Neural cell (in vitro differentiated cells): Measurements from ENCODE around the gene XRCC3. TPM values are rescaled to one million over a fixed set of nuclear protein-coding genes. Genes with fewer than 3 reads are reported as not detected.

Experiments used
- H2AFZ ChIP-seq: fragments of 200-600, 300-800 bp; sonication (generic), shearing (Covaris generic); 2 replicates; pipeline ENCODE4 v1.6.0; 2014; ENCODE audit warnings: low read depth, mild to moderate bottlenecking, antibody characterized with exemption, low read length, moderate library complexity
- H3F3A ChIP-seq: fragments of 200-600 bp; shearing (Covaris generic); 2 replicates; pipeline ENCODE4 v1.6.1; 2016; ENCODE audit warnings: mild to moderate bottlenecking, moderate library complexity, mixed read lengths, antibody characterized with exemption, low read length; ENCODE audit not compliant: insufficient read depth, poor library complexity, severe bottlenecking
- H3K27ac ChIP-seq: fragments of 200-600, 300-800 bp; sonication (generic), shearing (Covaris generic); 2 replicates; pipeline ENCODE4 v1.5.1; 2014; ENCODE audit warnings: mild to moderate bottlenecking, low read length, moderate library complexity
- H3K27me3 ChIP-seq: fragments of 300-800, 200-600 bp; sonication (generic), shearing (Covaris generic); 2 replicates; pipeline ENCODE4 v1.6.0; 2014; ENCODE audit warnings: mild to moderate bottlenecking, low read depth, low read length, moderate library complexity; ENCODE audit not compliant: insufficient read depth
- H3K36me3 ChIP-seq: fragments of 300-800, 200-600 bp; sonication (generic), shearing (Covaris generic); 2 replicates; pipeline ENCODE4 v1.5.1; 2014; ENCODE audit warnings: mild to moderate bottlenecking, antibody characterized with exemption, low read length, moderate library complexity; ENCODE audit not compliant: insufficient read depth
- H3K4me2 ChIP-seq: fragments of 300-800, 200-600 bp; sonication (generic), shearing (Covaris generic); 2 replicates; pipeline ENCODE4 v1.6.0; 2014; ENCODE audit warnings: mild to moderate bottlenecking, low read length
- H3K4me3 ChIP-seq: fragments of 300-800, 200-600 bp; sonication (generic), shearing (Covaris generic); 2 replicates; pipeline ENCODE4 v1.5.1; 2014; ENCODE audit warnings: mild to moderate bottlenecking, low read length, moderate library complexity
- H3K79me2 ChIP-seq: fragments of 200-600 bp; shearing (Covaris generic); replicated peaks from 2 replicates; pipeline ENCODE4 v1.6.0; 2014; ENCODE audit warnings: mild to moderate bottlenecking, low read length, moderate library complexity; ENCODE audit not compliant: insufficient read depth
- H3K9ac ChIP-seq: fragments of 300-800, 200-600 bp; sonication (generic), shearing (Covaris generic); 2 replicates; pipeline ENCODE4 v1.6.1; 2016; ENCODE audit warnings: mild to moderate bottlenecking, low read length, mixed read lengths
- H3K9me2 ChIP-seq: fragments of 200-600 bp; shearing (Covaris generic); 2 replicates; pipeline ENCODE4 v1.6.1; 2016; ENCODE audit warnings: mild to moderate bottlenecking, low read length, mixed read lengths; ENCODE audit not compliant: insufficient read depth
- H3K9me3 ChIP-seq: fragments of 200-600, 300-800 bp; sonication (generic), shearing (Covaris generic); 2 replicates; pipeline ENCODE4 v1.6.1; 2016; ENCODE audit warnings: mild to moderate bottlenecking, mixed run types, low read length, moderate library complexity, mixed read lengths
- H4K20me1 ChIP-seq: fragments of 200-600 bp; shearing (Covaris generic); 2 replicates; pipeline ENCODE4 v1.6.1; 2016; ENCODE audit warnings: mild to moderate bottlenecking, mixed run types; ENCODE audit not compliant: insufficient read depth
- EP300 ChIP-seq: fragments of 450-650 bp; conservative IDR thresholded peaks from 2 replicates; pipeline ENCODE4 v1.6.1; 2014; ENCODE audit warnings: antibody characterized with exemption, mild to moderate bottlenecking, moderate library complexity; ENCODE audit not compliant: poor library complexity, severe bottlenecking
- EZH2 ChIP-seq: fragments of 200-600, 300-800 bp; shearing (Covaris generic), sonication (generic); IDR thresholded peaks from 2 replicates; pipeline ENCODE4 v1.6.1; 2014; ENCODE audit warnings: antibody characterized with exemption, low read length, borderline replicate concordance, mild to moderate bottlenecking; ENCODE audit not compliant: insufficient read depth, poor library complexity, severe bottlenecking
- MXI1 ChIP-seq: fragments of 450-650 bp; conservative IDR thresholded peaks from 2 replicates; pipeline ENCODE4 v1.6.1; 2014; ENCODE audit warnings: antibody characterized with exemption, mild to moderate bottlenecking; ENCODE audit not compliant: poor library complexity, severe bottlenecking
- POLR2AphosphoS5 ChIP-seq: IDR thresholded peaks from 2 replicates; pipeline ENCODE4 v1.6.1; 2012
- RAD21 ChIP-seq: fragments of 450-650 bp; conservative IDR thresholded peaks from 2 replicates; pipeline ENCODE4 v1.6.1; 2014; ENCODE audit warnings: antibody characterized with exemption, mild to moderate bottlenecking, moderate library complexity
- SMC3 ChIP-seq: fragments of 450-650 bp; conservative IDR thresholded peaks from 2 replicates; pipeline ENCODE4 v1.6.1; 2014; ENCODE audit warnings: antibody characterized with exemption, mild to moderate bottlenecking, moderate library complexity; ENCODE audit not compliant: poor library complexity
- TAF1 ChIP-seq: IDR thresholded peaks from 2 replicates; pipeline ENCODE4 v1.6.1; 2012; ENCODE audit warnings: low read depth
- polyA plus RNA-seq: library from polyadenylated mRNA; depleted of rRNA; stranded (reverse); fragments of >200 nt; gene quantifications from 2 replicates; pipeline ENCODE4 v1.2.3, GENCODE V29; 2014
- TF ChIP-seq, protein P1 (sequence below): IDR thresholded peaks from 2 replicates; pipeline ENCODE4 v1.6.1; 2012; ENCODE audit warnings: borderline replicate concordance
- TF ChIP-seq, protein P2 (sequence below): fragments of 450-650 bp; IDR thresholded peaks from 2 replicates; pipeline ENCODE4 v1.5.1; 2014; ENCODE audit warnings: antibody characterized with exemption, mild to moderate bottlenecking, moderate library complexity; ENCODE audit not compliant: poor library complexity, severe bottlenecking

The XRCC3 gene
- polyA plus RNA-seq, 1 donor from 2014 or later: 14.6 TPM

DNA sequence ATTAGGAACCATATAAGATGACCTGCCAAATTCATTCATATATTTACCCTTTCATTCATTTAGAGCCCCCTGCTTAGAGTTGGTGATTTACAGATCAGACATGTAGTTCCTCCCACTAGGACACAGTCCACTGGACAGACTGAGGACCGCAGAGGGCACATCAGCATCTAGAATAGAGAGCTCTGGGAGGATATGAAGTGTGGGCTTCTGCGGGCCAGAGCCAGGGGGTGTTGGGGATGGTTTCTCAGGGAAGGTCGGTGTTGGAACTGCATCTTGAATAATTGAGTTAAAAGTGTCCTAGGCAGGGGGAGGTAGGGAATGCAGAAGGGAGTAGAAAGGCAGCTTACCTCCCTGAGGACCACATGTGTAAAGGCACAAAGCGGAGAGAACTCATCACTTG is 43.3 kb downstream of the XRCC3 start:
- Histone ChIP-seq H3K9me3 (no peaks in the 10 kb centered on the region), H3K27me3 (no peaks in the 10 kb centered on the region), H3K27ac (no peak overlapping the region), H3K4me2 (no peak overlapping the region), H3K9me2 (no peaks in the 10 kb centered on the region), H2AFZ (no peak overlapping the region), H3K4me3 (no peak overlapping the region), H4K20me1 (no peaks in the 10 kb centered on the region), H3K36me3 (peaks cover 6% of the 10 kb centered on the region), H3K9ac (no peak overlapping the region), H3K79me2 (peaks cover 9% of the 10 kb centered on the region), H3F3A (no peaks in the 10 kb centered on the region)
- TF ChIP-seq TAF1: no peak
- TF ChIP-seq, protein P1, sequence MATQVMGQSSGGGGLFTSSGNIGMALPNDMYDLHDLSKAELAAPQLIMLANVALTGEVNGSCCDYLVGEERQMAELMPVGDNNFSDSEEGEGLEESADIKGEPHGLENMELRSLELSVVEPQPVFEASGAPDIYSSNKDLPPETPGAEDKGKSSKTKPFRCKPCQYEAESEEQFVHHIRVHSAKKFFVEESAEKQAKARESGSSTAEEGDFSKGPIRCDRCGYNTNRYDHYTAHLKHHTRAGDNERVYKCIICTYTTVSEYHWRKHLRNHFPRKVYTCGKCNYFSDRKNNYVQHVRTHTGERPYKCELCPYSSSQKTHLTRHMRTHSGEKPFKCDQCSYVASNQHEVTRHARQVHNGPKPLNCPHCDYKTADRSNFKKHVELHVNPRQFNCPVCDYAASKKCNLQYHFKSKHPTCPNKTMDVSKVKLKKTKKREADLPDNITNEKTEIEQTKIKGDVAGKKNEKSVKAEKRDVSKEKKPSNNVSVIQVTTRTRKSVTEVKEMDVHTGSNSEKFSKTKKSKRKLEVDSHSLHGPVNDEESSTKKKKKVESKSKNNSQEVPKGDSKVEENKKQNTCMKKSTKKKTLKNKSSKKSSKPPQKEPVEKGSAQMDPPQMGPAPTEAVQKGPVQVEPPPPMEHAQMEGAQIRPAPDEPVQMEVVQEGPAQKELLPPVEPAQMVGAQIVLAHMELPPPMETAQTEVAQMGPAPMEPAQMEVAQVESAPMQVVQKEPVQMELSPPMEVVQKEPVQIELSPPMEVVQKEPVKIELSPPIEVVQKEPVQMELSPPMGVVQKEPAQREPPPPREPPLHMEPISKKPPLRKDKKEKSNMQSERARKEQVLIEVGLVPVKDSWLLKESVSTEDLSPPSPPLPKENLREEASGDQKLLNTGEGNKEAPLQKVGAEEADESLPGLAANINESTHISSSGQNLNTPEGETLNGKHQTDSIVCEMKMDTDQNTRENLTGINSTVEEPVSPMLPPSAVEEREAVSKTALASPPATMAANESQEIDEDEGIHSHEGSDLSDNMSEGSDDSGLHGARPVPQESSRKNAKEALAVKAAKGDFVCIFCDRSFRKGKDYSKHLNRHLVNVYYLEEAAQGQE: no peak
- no peak for TF ChIP-seq RAD21
- TF ChIP-seq, protein P2, sequence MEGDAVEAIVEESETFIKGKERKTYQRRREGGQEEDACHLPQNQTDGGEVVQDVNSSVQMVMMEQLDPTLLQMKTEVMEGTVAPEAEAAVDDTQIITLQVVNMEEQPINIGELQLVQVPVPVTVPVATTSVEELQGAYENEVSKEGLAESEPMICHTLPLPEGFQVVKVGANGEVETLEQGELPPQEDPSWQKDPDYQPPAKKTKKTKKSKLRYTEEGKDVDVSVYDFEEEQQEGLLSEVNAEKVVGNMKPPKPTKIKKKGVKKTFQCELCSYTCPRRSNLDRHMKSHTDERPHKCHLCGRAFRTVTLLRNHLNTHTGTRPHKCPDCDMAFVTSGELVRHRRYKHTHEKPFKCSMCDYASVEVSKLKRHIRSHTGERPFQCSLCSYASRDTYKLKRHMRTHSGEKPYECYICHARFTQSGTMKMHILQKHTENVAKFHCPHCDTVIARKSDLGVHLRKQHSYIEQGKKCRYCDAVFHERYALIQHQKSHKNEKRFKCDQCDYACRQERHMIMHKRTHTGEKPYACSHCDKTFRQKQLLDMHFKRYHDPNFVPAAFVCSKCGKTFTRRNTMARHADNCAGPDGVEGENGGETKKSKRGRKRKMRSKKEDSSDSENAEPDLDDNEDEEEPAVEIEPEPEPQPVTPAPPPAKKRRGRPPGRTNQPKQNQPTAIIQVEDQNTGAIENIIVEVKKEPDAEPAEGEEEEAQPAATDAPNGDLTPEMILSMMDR: no peak

DNA sequence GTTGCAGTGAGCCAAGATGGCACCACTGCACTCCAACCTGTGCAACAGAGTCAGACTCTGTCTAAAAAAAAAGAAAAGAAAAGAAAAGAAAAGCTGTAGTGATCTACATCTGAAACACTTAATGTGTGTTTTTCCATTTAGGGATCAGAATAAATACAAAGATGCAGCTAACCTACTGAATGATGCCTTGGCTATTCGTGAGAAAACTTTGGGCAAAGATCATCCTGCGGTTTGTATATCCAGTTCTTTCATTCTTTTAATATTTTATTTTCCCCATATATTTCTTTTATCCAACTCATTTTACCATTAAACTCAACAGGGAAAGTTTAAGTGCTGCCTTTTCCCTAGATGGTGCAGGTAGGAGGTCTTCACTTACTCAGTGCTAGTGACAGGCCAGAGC is 45.9 kb downstream of the XRCC3 start:
- Histone ChIP-seq H3K9me3 (no peaks in the 10 kb centered on the region), H3K27ac (no peak overlapping the region), H3K9ac (no peak overlapping the region), H3K4me2 (no peak overlapping the region), H3K4me3 (no peak overlapping the region), H3F3A (no peaks in the 10 kb centered on the region), H3K36me3 (peaks cover 5% of the 10 kb centered on the region), H4K20me1 (no peaks in the 10 kb centered on the region), H3K27me3 (no peaks in the 10 kb centered on the region), H3K79me2 (peaks cover 13% of the 10 kb centered on the region), H2AFZ (no peak overlapping the region), H3K9me2 (no peaks in the 10 kb centered on the region)
- no peak for TF ChIP-seq MXI1
- TF ChIP-seq EP300: no peak

DNA sequence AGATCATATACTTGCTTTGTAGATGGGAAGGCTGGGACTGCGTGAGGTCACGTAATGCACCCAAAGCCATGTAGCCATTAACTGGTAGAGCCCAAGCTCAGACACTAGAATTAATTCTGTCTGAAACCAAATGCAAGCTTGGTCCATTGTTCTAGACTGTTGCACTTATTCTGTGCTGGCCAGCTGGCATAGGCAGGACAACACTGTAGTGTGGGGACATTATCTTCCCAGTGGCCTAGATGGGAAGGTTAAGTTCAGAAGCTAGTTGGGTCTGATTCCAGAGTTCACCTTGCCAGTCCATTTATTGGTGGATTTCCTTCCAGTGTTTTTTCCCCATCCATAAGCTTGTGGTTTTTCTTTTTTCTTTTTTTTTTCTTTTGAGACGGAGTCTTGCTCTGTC is 47.1 kb downstream of the XRCC3 start:
- Histone ChIP-seq H3K9ac (no peak overlapping the region), H3K9me2 (no peaks in the 10 kb centered on the region), H3K36me3 (peaks cover 5% of the 10 kb centered on the region), H3K27me3 (no peaks in the 10 kb centered on the region), H3K9me3 (no peaks in the 10 kb centered on the region), H3K27ac (no peak overlapping the region), H3K4me3 (no peak overlapping the region), H3K79me2 (peaks cover 13% of the 10 kb centered on the region), H4K20me1 (no peaks in the 10 kb centered on the region), H3K4me2 (no peak overlapping the region), H3F3A (no peaks in the 10 kb centered on the region), H2AFZ (no peak overlapping the region)
- TF ChIP-seq TAF1: no peak
- no peak for TF ChIP-seq MXI1
- TF ChIP-seq EZH2: no peak
- TF ChIP-seq, protein P1: no peak
- no peak for TF ChIP-seq POLR2AphosphoS5
- TF ChIP-seq SMC3: no peak
- no peak for TF ChIP-seq EP300
- TF ChIP-seq, protein P2: no peak
- no peak for TF ChIP-seq RAD21
